Natural killer cell (primary cell): ENCODE data around the gene MYBPC3. TPM values are rescaled to one million over a fixed set of nuclear protein-coding genes. Genes with fewer than 3 reads are reported as not detected.

Source experiments
- ATAC-seq, 3 donors: fragments of 150-1000 bp in 2 of 3; fragments of 200-7000 bp in 1 of 3; cut with Tn5 transposase; 1 replicate in 1 of 3; 2 replicates in 2 of 3; pipeline ENCODE4 v1.10.0; 2021; ENCODE audit warnings: mild to moderate bottlenecking in 2 of 3, moderate library complexity in 2 of 3
- DNase-seq, 2 donors: peaks; one replicate each; pipeline versions ENCODE4 v3.0.0 to v3.0.0-alpha.2; 2013 to 2021; ENCODE audit warnings: mixed read lengths in 1 of 2
- H3K27ac ChIP-seq: one replicate; pipeline ENCODE4 v1.5.1; 2013; ENCODE audit warnings: mild to moderate bottlenecking, low read length
- H3K27me3 ChIP-seq: one replicate; pipeline ENCODE4 v1.6.1; 2013; ENCODE audit warnings: low read length; ENCODE audit not compliant: control insufficient read depth, insufficient read depth
- H3K36me3 ChIP-seq: one replicate; pipeline ENCODE4 v1.6.1; 2013; ENCODE audit warnings: low read length; ENCODE audit not compliant: control insufficient read depth, insufficient read depth
- H3K4me1 ChIP-seq: one replicate; pipeline ENCODE4 v1.6.1; 2013; ENCODE audit warnings: low read length; ENCODE audit not compliant: control insufficient read depth, insufficient read depth
- H3K4me3 ChIP-seq: one replicate; pipeline ENCODE4 v1.5.1; 2013; ENCODE audit warnings: low read length
- H3K9me3 ChIP-seq: one replicate; pipeline ENCODE4 v1.6.1; 2013; ENCODE audit warnings: low read length; ENCODE audit not compliant: control insufficient read depth, insufficient read depth
- H3K27ac Mint-ChIP-seq, 2 donors: one replicate each; pipeline ENCODE4 v1.8.0; 2022; ENCODE audit warnings: mild to moderate bottlenecking in 2 of 2, mixed read lengths in 2 of 2, moderate library complexity in 1 of 2
- H3K27me3 Mint-ChIP-seq, 2 donors: one replicate each; pipeline ENCODE4 v1.8.0; 2022; ENCODE audit warnings: low read depth in 2 of 2, mixed read lengths in 2 of 2
- H3K36me3 Mint-ChIP-seq: one replicate; pipeline ENCODE4 v1.8.0; 2022; ENCODE audit warnings: mixed read lengths
- H3K4me1 Mint-ChIP-seq, 2 donors: one replicate each; pipeline ENCODE4 v1.8.0; 2022; ENCODE audit warnings: mixed read lengths in 2 of 2
- H3K4me3 Mint-ChIP-seq: one replicate; pipeline ENCODE4 v1.8.0; 2022; ENCODE audit warnings: mild to moderate bottlenecking, moderate library complexity, mixed read lengths
- H3K9me3 Mint-ChIP-seq, 2 donors: one replicate each; pipeline ENCODE4 v1.8.0; 2022; ENCODE audit warnings: mixed read lengths in 2 of 2
- WGBS: methylation state at CpG from one replicate; pipeline ENCODE4 v1.1.7; 2013; ENCODE audit warnings: missing lambda C conversion rate; ENCODE audit not compliant: insufficient coverage; 5-methylcytosine and 5-hydroxymethylcytosine counted together
- intact Hi-C: fragments of 100-400 bp; cut with micrococcal nuclease; formaldehyde crosslinking; loops from one replicate; pipeline ENCODE4 v1.14.2; 2022
- total RNA-seq, 4 donors: library from RNA; stranded (reverse); fragments of 120-200 nt in 1 of 4; gene quantifications; one replicate each; pipeline versions ENCODE4 v1.2.3 to v1.2.4, GENCODE V29; 2013 to 2022
- TF ChIP-seq, protein P1 (sequence below): fragments of 200-600 bp; IDR thresholded peaks from one replicate; pipeline ENCODE4 v1.8.0; 2022; ENCODE audit warnings: antibody characterized with exemption

The MYBPC3 gene
- total RNA-seq, 3 donors from 2014 or later (not counting 1 experiment from before 2014, with no cell fraction given): 0.45 to 0.53 TPM; not detected in 1

DNA sequence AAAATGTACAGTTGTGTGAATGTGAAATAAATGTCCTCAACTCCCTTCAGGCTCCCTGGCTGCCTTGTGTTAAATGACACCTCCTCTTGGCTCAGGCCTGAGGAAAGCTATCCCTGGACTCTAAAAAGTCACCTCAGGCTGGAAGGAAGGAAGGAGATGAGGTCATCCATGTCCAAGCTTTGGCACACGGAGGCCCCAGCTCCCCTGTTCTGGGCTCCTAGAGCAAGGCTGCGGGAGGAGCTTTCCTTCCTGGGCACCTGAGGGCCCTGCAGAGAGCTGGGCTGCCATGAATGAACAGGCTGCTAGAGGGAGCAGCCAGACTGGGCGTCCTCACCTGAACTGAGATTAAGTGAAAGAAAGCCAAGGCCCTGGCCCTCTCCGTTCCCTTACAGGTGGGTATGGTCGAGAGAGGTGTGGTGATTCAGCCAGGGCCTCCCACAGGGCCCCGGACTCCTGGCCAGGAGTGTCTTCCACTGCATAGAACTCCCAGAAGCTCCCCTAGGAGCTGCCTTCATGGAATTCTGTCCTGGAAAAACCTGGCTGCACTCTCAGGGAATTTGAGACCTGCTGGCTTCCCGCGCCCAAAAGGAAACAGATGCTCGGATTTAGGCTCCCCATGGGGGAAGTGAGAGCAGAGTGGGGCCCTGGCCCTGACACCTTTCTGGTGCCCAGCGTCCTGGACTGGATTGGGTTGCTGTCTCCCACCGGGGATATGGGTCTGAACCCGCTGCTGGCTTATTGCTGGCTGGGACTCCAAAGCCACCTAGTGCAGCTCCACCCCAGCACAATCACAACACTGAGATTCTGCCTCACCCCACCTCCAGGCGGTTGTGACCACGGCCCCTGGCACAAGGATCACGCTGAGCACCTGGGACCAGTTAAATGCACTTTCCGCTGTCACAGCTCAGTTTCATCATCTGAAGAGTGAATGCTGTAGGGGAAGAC is 22.2 kb downstream of the MYBPC3 start:
- peaks cover 4% of the 10 kb centered on the region for H3K4me1 ChIP-seq
- H3K36me3 ChIP-seq: peaks cover 49% of the 10 kb centered on the region
- H3K9me3 ChIP-seq: no peaks in the 10 kb centered on the region
- no peak overlapping the region for H3K4me3 ChIP-seq
- Mint-ChIP-seq H3K4me1 (peaks cover 5 to 10% of the 10 kb centered on the region in 2 donors), H3K4me3 (no peak overlapping the region), H3K27me3 (no peaks in the 10 kb centered on the region), H3K27ac (peak overlapping the region in 1 of 2 donors; percentile 16), H3K9me3 (no peaks in the 10 kb centered on the region), H3K36me3 (no peaks in the 10 kb centered on the region)
- H3K27me3 ChIP-seq: no peaks in the 10 kb centered on the region
- no peak overlapping the region for H3K27ac ChIP-seq
- peak in 1 of 3 donors; percentile 16 for ATAC-seq
- DNase-seq: no peak
- TF ChIP-seq, protein P1, sequence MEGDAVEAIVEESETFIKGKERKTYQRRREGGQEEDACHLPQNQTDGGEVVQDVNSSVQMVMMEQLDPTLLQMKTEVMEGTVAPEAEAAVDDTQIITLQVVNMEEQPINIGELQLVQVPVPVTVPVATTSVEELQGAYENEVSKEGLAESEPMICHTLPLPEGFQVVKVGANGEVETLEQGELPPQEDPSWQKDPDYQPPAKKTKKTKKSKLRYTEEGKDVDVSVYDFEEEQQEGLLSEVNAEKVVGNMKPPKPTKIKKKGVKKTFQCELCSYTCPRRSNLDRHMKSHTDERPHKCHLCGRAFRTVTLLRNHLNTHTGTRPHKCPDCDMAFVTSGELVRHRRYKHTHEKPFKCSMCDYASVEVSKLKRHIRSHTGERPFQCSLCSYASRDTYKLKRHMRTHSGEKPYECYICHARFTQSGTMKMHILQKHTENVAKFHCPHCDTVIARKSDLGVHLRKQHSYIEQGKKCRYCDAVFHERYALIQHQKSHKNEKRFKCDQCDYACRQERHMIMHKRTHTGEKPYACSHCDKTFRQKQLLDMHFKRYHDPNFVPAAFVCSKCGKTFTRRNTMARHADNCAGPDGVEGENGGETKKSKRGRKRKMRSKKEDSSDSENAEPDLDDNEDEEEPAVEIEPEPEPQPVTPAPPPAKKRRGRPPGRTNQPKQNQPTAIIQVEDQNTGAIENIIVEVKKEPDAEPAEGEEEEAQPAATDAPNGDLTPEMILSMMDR: no peak
- intact Hi-C loops: no loop called here
- WGBS: 90% methylated on average over 16 of the region's 16 CpGs

DNA sequence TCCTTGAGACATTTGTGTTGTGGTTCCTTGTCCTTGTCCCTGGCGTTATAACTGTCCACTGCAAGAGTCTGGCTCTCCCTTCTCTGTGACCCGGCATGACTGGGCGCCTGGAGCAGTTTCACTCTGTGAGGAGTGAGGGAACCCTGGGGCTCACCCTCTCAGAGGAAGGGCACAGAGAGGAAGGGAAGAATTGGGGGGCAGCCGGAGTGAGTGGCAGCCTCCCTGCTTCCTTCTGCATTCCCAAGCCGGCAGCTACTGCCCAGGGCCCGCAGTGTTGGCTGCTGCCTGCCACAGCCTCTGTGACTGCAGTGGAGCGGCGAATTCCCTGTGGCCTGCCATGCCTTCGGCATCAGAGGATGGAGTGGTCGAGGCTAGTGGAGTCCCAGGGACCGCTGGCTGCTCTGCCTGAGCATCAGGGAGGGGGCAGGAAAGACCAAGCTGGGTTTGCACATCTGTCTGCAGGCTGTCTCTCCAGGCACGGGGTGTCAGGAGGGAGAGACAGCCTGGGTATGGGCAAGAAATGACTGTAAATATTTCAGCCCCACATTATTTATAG is 23.0 kb downstream of the MYBPC3 start:
- H3K4me1 Mint-ChIP-seq: peaks cover 7 to 16% of the 10 kb centered on the region in 2 donors
- no peak overlapping the region for H3K4me3 Mint-ChIP-seq
- H3K27me3 Mint-ChIP-seq: no peaks in the 10 kb centered on the region
- Histone ChIP-seq H3K27me3 (no peaks in the 10 kb centered on the region), H3K27ac (no peak overlapping the region), H3K4me3 (no peak overlapping the region), H3K36me3 (peaks cover 54% of the 10 kb centered on the region), H3K4me1 (peaks cover 4% of the 10 kb centered on the region), H3K9me3 (no peaks in the 10 kb centered on the region)
- TF ChIP-seq, protein P1: no peak
- 95% methylated on average over 11 of the region's 12 CpGs for WGBS
- no peaks in the 10 kb centered on the region for H3K36me3 Mint-ChIP-seq
- intact Hi-C loops: no loop called here
- DNase-seq (no peak), ATAC-seq (no peak)
- peak overlapping the region; percentile 57 for H3K27ac Mint-ChIP-seq
- no peaks in the 10 kb centered on the region for H3K9me3 Mint-ChIP-seq

DNA sequence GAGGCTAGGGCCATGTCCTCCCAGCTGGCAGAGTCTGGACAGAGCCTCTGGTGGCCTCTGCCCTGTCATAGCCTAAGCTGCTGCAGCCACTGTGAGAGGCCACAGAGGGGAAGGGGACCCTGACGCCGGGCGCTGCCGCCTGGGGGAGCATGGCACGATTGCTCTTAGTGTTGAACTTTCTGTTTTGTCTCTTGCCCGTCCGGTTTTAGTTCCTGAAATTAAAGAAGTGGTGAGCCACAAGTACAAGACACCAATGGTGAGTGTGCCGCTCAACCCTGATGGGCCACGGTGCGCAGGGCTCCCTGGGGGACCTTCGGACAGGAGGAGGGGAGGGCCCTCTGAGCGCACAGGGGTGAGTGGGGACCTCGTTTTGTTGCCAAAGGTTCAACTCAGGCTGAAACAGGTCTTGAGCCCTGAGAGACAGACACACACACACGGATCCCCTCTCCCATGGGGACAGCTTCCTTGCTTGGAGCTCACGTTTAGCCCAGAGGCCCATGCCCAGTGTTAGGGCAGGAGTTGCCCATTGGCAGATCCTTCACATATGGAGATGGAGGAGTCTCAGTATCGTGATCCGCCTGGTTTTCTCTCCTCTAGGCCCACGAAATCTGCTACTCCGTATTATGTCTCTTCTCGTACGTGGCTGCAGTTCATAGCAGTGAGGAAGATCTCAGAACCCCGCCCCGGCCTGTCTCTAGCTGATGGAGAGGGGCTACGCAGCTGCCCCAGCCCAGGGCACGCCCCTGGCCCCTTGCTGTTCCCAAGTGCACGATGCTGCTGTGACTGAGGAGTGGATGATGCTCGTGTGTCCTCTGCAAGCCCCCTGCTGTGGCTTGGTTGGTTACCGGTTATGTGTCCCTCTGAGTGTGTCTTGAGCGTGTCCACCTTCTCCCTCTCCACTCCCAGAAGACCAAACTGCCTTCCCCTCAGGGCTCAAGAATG is 23.8 kb downstream of the MYBPC3 start:
- Histone ChIP-seq H3K27me3 (no peaks in the 10 kb centered on the region), H3K9me3 (no peaks in the 10 kb centered on the region), H3K4me1 (peaks cover 4% of the 10 kb centered on the region), H3K27ac (no peak overlapping the region), H3K36me3 (peaks cover 54% of the 10 kb centered on the region), H3K4me3 (no peak overlapping the region)
- no peak overlapping the region for H3K4me3 Mint-ChIP-seq
- H3K36me3 Mint-ChIP-seq: no peaks in the 10 kb centered on the region
- DNase-seq: no peak
- peak overlapping the region; percentile 57 for H3K27ac Mint-ChIP-seq
- ATAC-seq: no peak
- WGBS: 84% methylated on average over 29 of the region's 29 CpGs
- TF ChIP-seq, protein P1: no peak
- H3K9me3 Mint-ChIP-seq: no peaks in the 10 kb centered on the region
- intact Hi-C loops: no loop called here
- H3K4me1 Mint-ChIP-seq: peaks cover 7 to 16% of the 10 kb centered on the region in 2 donors
- no peaks in the 10 kb centered on the region for H3K27me3 Mint-ChIP-seq
